ENCODE data around the gene WDR89.

WDR89 gene, protein sequence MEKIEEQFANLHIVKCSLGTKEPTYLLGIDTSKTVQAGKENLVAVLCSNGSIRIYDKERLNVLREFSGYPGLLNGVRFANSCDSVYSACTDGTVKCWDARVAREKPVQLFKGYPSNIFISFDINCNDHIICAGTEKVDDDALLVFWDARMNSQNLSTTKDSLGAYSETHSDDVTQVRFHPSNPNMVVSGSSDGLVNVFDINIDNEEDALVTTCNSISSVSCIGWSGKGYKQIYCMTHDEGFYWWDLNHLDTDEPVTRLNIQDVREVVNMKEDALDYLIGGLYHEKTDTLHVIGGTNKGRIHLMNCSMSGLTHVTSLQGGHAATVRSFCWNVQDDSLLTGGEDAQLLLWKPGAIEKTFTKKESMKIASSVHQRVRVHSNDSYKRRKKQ

GRCh38 chr14:63641473-63642228 lies at the start of gene WDR89:
Gene WDR89 (minus strand): TSS chr14:63641871. CDS start chr14:63599942, 41,929 bp downstream.
- Histone ChIP-seq H3K36me3 (ENCODE audit: control insufficient read depth, insufficient read depth, low read length) (no peaks in the 10 kb centered on the region), H3K4me3 (replicated peaks; ENCODE audit: low read depth, low read length) (peak within 1 kb of the TSS; percentile 88), H3K27me3 (replicated peaks; ENCODE audit: control insufficient read depth, insufficient read depth, low read length) (no peaks in the 10 kb centered on the region)
- DNase-seq (ENCODE audit: extremely low read depth, insufficient read length): peak; percentile 98
- TF ChIP-seq CTCF (IDR thresholded peaks at IDR 0.05; ENCODE audit: insufficient read depth, low read length, poor library complexity, severe bottlenecking): peak; percentile 72

DNA sequence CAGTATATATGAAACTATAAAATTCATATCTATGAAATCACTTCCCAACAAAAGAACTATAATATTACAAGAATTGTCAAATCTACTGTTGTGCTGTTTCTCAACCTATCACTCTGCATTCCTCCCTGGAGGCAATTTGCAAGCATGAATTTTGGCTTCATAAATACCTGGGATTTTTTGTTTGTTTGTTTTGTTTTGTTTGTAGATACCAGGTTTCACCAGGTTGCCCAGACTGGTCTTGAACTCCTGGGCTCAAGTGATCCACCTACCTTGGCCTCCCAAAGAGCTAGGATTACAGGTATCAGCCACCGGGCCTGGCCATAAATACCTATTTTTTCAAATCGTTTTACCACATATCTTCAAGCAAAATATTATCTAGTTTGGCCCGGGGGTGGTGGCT lies 47.5 kb upstream of the WDR89 start:
- no peak overlapping the region for H3K4me3 ChIP-seq (replicated peaks; ENCODE audit: low read depth, low read length)
- no peak for TF ChIP-seq CTCF (IDR thresholded peaks at IDR 0.05; ENCODE audit: insufficient read depth, low read length, poor library complexity, severe bottlenecking)
- DNase-seq (ENCODE audit: extremely low read depth, insufficient read length): no peak
- no peaks in the 10 kb centered on the region for H3K27me3 ChIP-seq (replicated peaks; ENCODE audit: control insufficient read depth, insufficient read depth, low read length)
- H3K36me3 ChIP-seq (ENCODE audit: control insufficient read depth, insufficient read depth, low read length): no peaks in the 10 kb centered on the region

GRCh38 chr14:63686926-63687325 lies 45.3 kb upstream of the WDR89 start:
- Histone ChIP-seq H3K27me3 (replicated peaks; ENCODE audit: control insufficient read depth, insufficient read depth, low read length) (no peaks in the 10 kb centered on the region), H3K4me3 (replicated peaks; ENCODE audit: low read depth, low read length) (no peak overlapping the region), H3K36me3 (ENCODE audit: control insufficient read depth, insufficient read depth, low read length) (no peaks in the 10 kb centered on the region)
- no peak for TF ChIP-seq CTCF (IDR thresholded peaks at IDR 0.05; ENCODE audit: insufficient read depth, low read length, poor library complexity, severe bottlenecking)
- DNase-seq (ENCODE audit: extremely low read depth, insufficient read length): no peak

DNA sequence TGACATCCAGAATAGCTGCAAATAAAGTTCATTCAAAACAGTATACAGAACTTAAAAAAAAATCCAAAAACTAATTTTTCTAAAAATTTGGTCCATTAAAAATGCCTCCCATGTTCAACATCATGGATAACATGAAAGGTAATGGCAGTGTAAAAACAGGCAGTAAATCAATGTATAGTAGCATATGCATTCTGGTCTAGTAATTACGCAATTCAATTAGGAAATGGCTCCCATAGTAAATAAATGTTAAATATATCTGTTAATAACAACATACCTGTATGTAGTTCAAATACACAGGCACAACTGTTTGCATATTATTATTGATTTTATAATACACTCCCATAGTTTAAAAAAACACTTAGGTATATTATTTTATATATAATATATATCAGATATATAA lies 43.7 kb upstream of the WDR89 start:
- TF ChIP-seq CTCF (IDR thresholded peaks at IDR 0.05; ENCODE audit: insufficient read depth, low read length, poor library complexity, severe bottlenecking): no peak
- Histone ChIP-seq H3K4me3 (replicated peaks; ENCODE audit: low read depth, low read length) (no peak overlapping the region), H3K36me3 (ENCODE audit: control insufficient read depth, insufficient read depth, low read length) (no peaks in the 10 kb centered on the region), H3K27me3 (replicated peaks; ENCODE audit: control insufficient read depth, insufficient read depth, low read length) (no peaks in the 10 kb centered on the region)
- DNase-seq (ENCODE audit: extremely low read depth, insufficient read length): no peak

- Histone ChIP-seq H3K27me3 (replicated peaks; ENCODE audit: control insufficient read depth, insufficient read depth, low read length) (no peaks in the 10 kb centered on the region), H3K36me3 (ENCODE audit: control insufficient read depth, insufficient read depth, low read length) (no peaks in the 10 kb centered on the region), H3K4me3 (replicated peaks; ENCODE audit: low read depth, low read length) (no peak overlapping the region)
- no peak for DNase-seq (ENCODE audit: extremely low read depth, insufficient read length)
- no peak for TF ChIP-seq CTCF (IDR thresholded peaks at IDR 0.05; ENCODE audit: insufficient read depth, low read length, poor library complexity, severe bottlenecking)
Measured at GRCh38 chr14:63682727-63683593, 41.3 kb upstream of the WDR89 start.
